ENCODE measurements around the gene PROCR. TPM values are rescaled to one million over a fixed set of nuclear protein-coding genes. Genes with fewer than 3 reads are reported as not detected.

The PROCR gene
- total and polyA plus RNA-seq, 9 of the 15 experiments (the other 6 are each of a cell fraction or from before 2014, with no cell fraction given), result 1.6 to 7.1 (median 4.0) TPM

DNA sequence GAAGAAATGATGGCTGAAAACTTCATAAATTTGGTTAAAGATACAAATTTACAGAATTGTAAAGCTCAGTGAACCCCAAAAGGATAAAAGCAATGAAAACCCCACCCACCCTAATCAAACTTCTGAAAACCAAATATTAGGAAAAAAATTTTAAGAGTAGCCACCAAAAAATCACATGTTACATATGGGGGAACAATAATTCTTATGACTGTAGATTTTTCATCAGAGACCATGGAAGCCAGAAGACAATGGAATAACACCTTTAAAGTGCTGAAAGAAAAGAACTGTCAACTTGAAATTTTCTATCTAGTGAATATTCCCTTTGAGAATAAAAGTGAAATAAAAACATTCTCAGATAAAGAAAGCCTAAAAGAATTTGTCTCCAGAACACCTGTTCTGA is 24.4 kb downstream of the PROCR start:
- H3K4me2 ChIP-seq (ENCODE audit: insufficient read depth, low read length), result no peak overlapping the region
- no peak overlapping the region for H2AFZ ChIP-seq (ENCODE audit: low read depth, low read length)
- no peak overlapping the region for H3K9ac ChIP-seq (ENCODE audit: insufficient read depth in 1 of 2, low read depth in 2 of 2, low read length in 2 of 2)
- no peaks in the 10 kb centered on the region for H3K36me3 ChIP-seq (ENCODE audit: control insufficient read depth, insufficient read depth, low read length)
- ATAC-seq (no peak), FAIRE-seq (no peak), DNase-seq (ENCODE audit: extremely low read depth in 1 of 4, low spot score in 3 of 4) (no peak)
- BruUV-seq (replicated peaks), result no TSS peak
- intact Hi-C loops (cut with micrococcal nuclease), result no loop called here
- H3K9me1 ChIP-seq (ENCODE audit: control insufficient read depth, insufficient read depth, low read length), result no peaks in the 10 kb centered on the region
- H3K79me2 ChIP-seq (ENCODE audit: control insufficient read depth, insufficient read depth, low read length), result no peaks in the 10 kb centered on the region
- H4K20me1 ChIP-seq (replicated peaks; ENCODE audit: control insufficient read depth, insufficient read depth, low read length), result no peaks in the 10 kb centered on the region
- peaks cover 17% of the 10 kb centered on the region for H3K9me3 ChIP-seq (replicated peaks; ENCODE audit: control insufficient read depth, insufficient read depth, low read depth, low read length)
- peaks cover 14 to 26% of the 10 kb centered on the region in 2 experiments for H3K4me1 ChIP-seq (replicated peaks in 1 of 2; ENCODE audit: control insufficient read depth in 2 of 2, insufficient read depth in 2 of 2, low read length in 2 of 2)
- no peaks in the 10 kb centered on the region for H3K27me3 ChIP-seq (ENCODE audit: control insufficient read depth in 2 of 2, insufficient read depth in 2 of 2, low read length in 2 of 2)
- H3K27ac ChIP-seq (ENCODE audit: extremely low read depth, low read depth, low read length), result no peak overlapping the region
- POLR2A ChIA-PET, result no interaction called here
- CTCF ChIA-PET (ENCODE audit: low intra/inter-chr PET ratio), result interaction anchor here (0.5 kb wide), 1 partner anchor 1058 kb away, joined by 3 read pairs; no protein-coding TSS in a partner anchor
- H3K4me3 ChIP-seq, result no peak overlapping the region
- in situ Hi-C loops (cut with MboI), result no loop called here
- TF ChIP-seq HOXB6 (CRISPR knock-in tag; IDR thresholded peaks at IDR 0.05; ENCODE audit: borderline replicate concordance) (no peak), SRSF3 (IDR thresholded peaks at IDR 0.05; ENCODE audit: insufficient read depth, low read length) (no peak), EHMT2 (IDR thresholded peaks at IDR 0.05) (0 out of 2 replicates have a peak, but pooled peaks have one; percentile 69), OTX1 (CRISPR knock-in tag; IDR thresholded peaks at IDR 0.05) (no peak), SMARCA5 (IDR thresholded peaks at IDR 0.05) (0 out of 2 replicates have a peak, but pooled peaks have one; percentile 20), ZNF551 (CRISPR knock-in tag; IDR thresholded peaks at IDR 0.05) (no peak), ZFPM2 (CRISPR knock-in tag; IDR thresholded peaks at IDR 0.05) (no peak), TEAD4 (IDR thresholded peaks at IDR 0.05; ENCODE audit: low read length) (0 out of 2 replicates have a peak, but pooled peaks have one; percentile 31), TEAD4 (CRISPR knock-in tag; IDR thresholded peaks at IDR 0.05; ENCODE audit: borderline replicate concordance) (no peak), FIP1L1 (IDR thresholded peaks at IDR 0.05; ENCODE audit: low read depth, low read length, poor library complexity, severe bottlenecking) (no peak), PML (IDR thresholded peaks at IDR 0.05; ENCODE audit: low read length) (no peak), XRCC5 (IDR thresholded peaks at IDR 0.05; ENCODE audit: low read depth, low read length) (no peak), ZNF274 (IDR thresholded peaks at IDR 0.05; ENCODE audit: borderline replicate concordance, low read depth, low read length) (no peak), EP400 (IDR thresholded peaks at IDR 0.05) (0 out of 2 replicates have a peak, but pooled peaks have one; percentile 5), ESRRB (CRISPR knock-in tag; IDR thresholded peaks at IDR 0.05; ENCODE audit: borderline replicate concordance) (no peak), TRIM28 (IDR thresholded peaks at IDR 0.05) (peak; percentile 99), SIX5 (IDR thresholded peaks at IDR 0.05; ENCODE audit: borderline replicate concordance in 1 of 2, insufficient read depth in 1 of 2, low read depth in 1 of 2, low read length in 2 of 2) (no peak), TRIM24 (IDR thresholded peaks at IDR 0.05) (peak; percentile 78 to 88), IRF2 (CRISPR knock-in tag; IDR thresholded peaks at IDR 0.05) (no peak), ZNF583 (CRISPR knock-in tag; IDR thresholded peaks at IDR 0.05) (no peak), COPS2 (conservative IDR thresholded peaks at IDR 0.05) (no peak)
- TF ChIP-seq, protein P1, sequence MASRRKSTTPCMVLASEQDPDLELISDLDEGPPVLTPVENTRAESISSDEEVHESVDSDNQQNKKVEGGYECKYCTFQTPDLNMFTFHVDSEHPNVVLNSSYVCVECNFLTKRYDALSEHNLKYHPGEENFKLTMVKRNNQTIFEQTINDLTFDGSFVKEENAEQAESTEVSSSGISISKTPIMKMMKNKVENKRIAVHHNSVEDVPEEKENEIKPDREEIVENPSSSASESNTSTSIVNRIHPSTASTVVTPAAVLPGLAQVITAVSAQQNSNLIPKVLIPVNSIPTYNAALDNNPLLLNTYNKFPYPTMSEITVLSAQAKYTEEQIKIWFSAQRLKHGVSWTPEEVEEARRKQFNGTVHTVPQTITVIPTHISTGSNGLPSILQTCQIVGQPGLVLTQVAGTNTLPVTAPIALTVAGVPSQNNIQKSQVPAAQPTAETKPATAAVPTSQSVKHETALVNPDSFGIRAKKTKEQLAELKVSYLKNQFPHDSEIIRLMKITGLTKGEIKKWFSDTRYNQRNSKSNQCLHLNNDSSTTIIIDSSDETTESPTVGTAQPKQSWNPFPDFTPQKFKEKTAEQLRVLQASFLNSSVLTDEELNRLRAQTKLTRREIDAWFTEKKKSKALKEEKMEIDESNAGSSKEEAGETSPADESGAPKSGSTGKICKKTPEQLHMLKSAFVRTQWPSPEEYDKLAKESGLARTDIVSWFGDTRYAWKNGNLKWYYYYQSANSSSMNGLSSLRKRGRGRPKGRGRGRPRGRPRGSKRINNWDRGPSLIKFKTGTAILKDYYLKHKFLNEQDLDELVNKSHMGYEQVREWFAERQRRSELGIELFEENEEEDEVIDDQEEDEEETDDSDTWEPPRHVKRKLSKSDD (conservative IDR thresholded peaks at IDR 0.05; ENCODE audit: low read length), result no peak
- TF ChIP-seq, protein P2, sequence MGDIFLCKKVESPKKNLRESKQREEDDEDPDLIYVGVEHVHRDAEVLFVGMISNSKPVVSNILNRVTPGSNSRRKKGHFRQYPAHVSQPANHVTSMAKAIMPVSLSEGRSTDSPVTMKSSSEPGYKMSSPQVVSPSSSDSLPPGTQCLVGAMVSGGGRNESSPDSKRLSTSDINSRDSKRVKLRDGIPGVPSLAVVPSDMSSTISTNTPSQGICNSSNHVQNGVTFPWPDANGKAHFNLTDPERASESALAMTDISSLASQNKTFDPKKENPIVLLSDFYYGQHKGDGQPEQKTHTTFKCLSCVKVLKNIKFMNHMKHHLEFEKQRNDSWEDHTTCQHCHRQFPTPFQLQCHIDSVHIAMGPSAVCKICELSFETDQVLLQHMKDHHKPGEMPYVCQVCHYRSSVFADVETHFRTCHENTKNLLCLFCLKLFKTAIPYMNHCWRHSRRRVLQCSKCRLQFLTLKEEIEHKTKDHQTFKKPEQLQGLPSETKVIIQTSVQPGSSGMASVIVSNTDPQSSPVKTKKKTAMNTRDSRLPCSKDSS (IDR thresholded peaks at IDR 0.05; ENCODE audit: low read depth, partially characterized antibody), result peak; percentile 84
